Sigmoid colon (tissue), 7 donors: ENCODE data around the gene WNT10A. TPM values are rescaled to one million over a fixed set of nuclear protein-coding genes. Genes with fewer than 3 reads are reported as not detected.

Experiments
- DNase-seq: peaks from one replicate; pipeline ENCODE4 v3.0.0-alpha.2; 2019
- H3K27ac ChIP-seq, 4 donors: fragments of 200-600 bp; sonication (generic); one replicate each; pipeline ENCODE4 v1.5.1; 2016 to 2019; ENCODE audit warnings: mild to moderate bottlenecking in 1 of 4
- H3K27me3 ChIP-seq, 3 donors: fragments of 200-600 bp; sonication (generic); one replicate each; pipeline ENCODE4 v1.5.1; 2019; ENCODE audit warnings: mild to moderate bottlenecking in 1 of 3
- H3K36me3 ChIP-seq, 4 donors: fragments of 200-600 bp; sonication (generic); one replicate each; pipeline ENCODE4 v1.5.1; 2016 to 2019
- H3K4me1 ChIP-seq, 4 donors: fragments of 200-600 bp; sonication (generic); one replicate each; pipeline ENCODE4 v1.5.1; 2017 to 2019
- H3K4me3 ChIP-seq, 4 donors: fragments of 200-600 bp; sonication (generic); one replicate each; pipeline ENCODE4 v1.5.1; 2017 to 2019; ENCODE audit warnings: mild to moderate bottlenecking in 2 of 4, moderate library complexity in 1 of 4
- H3K9me3 ChIP-seq, 4 donors: fragments of 200-600 bp in 3 of 4; sonication (generic) in 3 of 4; one replicate each; pipeline versions ENCODE4 v1.5.1 to v1.6.1; 2013 to 2019
- CTCF ChIP-seq, 4 experiments: fragments of 450-650 bp in 3 of 4; fragments of 200-600 bp in 1 of 4; IDR thresholded peaks; one replicate each; pipeline ENCODE4 v1.5.1; 2016 to 2019; ENCODE audit warnings: antibody characterized with exemption in 4 of 4, mild to moderate bottlenecking in 3 of 4, moderate library complexity in 2 of 4
- EP300 ChIP-seq, 4 donors: sonication (generic); formaldehyde crosslinking; IDR thresholded peaks; one replicate each; pipeline ENCODE4 v1.6.1; 2017; ENCODE audit warnings: antibody characterized with exemption in 4 of 4
- POLR2A ChIP-seq, 2 donors: fragments of 450-650 bp; IDR thresholded peaks; one replicate each; pipeline ENCODE4 v1.6.1; 2016; ENCODE audit warnings: antibody characterized with exemption in 2 of 2, mild to moderate bottlenecking in 2 of 2, moderate library complexity in 2 of 2
- POLR2AphosphoS5 ChIP-seq, 4 donors: sonication (generic); formaldehyde crosslinking; IDR thresholded peaks; one replicate each; pipeline ENCODE4 v1.6.1; 2017; ENCODE audit warnings: antibody characterized with exemption in 4 of 4
- WGBS, 2 donors: extraction: QIAGEN DNeasy Blood & Tissue Kit; methylation state at CpG; one replicate each; pipeline ENCODE4 v1.1.7; 2013; 5-methylcytosine and 5-hydroxymethylcytosine counted together
- intact Hi-C: fragments of 100-400 bp; cut with DNase I; formaldehyde crosslinking; loops from one replicate; pipeline ENCODE4 v1.15.1; 2023
- polyA plus RNA-seq, 3 donors: library from polyadenylated mRNA; stranded (reverse); fragments of 200-250 nt; gene quantifications; one replicate each; pipeline ENCODE4 v1.2.3, GENCODE V29; 2013
- total RNA-seq, 4 donors: library from RNA; depleted of rRNA; stranded (reverse); fragments of >200 nt; gene quantifications; one replicate each; pipeline ENCODE4 v1.1.0, GENCODE V29; 2016
- donor health status: healthy with polysubstance abuse.
- donor health status: Bipolar disorder and iron deficiency.
- donor health status: healthy.

Gene WNT10A
- total and polyA plus RNA-seq, 7 donors = 0.38 TPM; not detected in 6

- H3K27me3 ChIP-seq = peaks cover 34 to 100% (median 80%) of the 10 kb centered on the region in 3 donors
- 16 to 20% methylated on average over 10 of the region's 10 CpGs for WGBS, 2 donors
- peaks cover 0 to 33% (median 28%) of the 10 kb centered on the region in 4 donors for H3K4me1 ChIP-seq
Measured at GRCh38 chr2:218857371-218858137, 23.1 kb upstream of the WNT10A start.

DNA sequence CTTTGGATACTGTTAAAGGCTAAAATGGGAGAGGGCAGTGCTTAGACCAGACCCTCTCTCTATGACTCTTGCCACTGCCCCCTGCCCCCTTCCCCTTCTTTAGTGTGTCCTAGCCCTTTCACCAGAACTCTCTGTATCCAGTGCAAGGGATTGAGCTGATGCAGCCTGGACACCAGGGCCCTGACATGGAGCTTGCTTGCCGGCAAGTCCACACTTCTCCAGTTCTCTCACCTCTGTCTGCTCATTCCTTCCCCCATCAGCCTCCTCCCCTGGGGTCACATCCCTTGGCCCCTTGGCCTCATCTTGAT, 22.6 kb upstream of the WNT10A start:
- H3K4me3 ChIP-seq = no peak overlapping the region
- no peaks in the 10 kb centered on the region for H3K36me3 ChIP-seq
- peaks cover 33 to 100% (median 80%) of the 10 kb centered on the region in 3 donors for H3K27me3 ChIP-seq
- peaks cover 0 to 32% (median 27%) of the 10 kb centered on the region in 4 donors for H3K4me1 ChIP-seq
- TF ChIP-seq EP300 (IDR thresholded peaks at IDR 0.05) (no peak), POLR2AphosphoS5 (IDR thresholded peaks at IDR 0.05) (no peak)
- H3K27ac ChIP-seq = no peak overlapping the region
- peak; percentile 15 for DNase-seq
- H3K9me3 ChIP-seq = no peaks in the 10 kb centered on the region
- 9 to 19% methylated on average over 1 of the region's 1 CpG for WGBS, 2 donors
- intact Hi-C loops = no loop called here

More at GRCh38 chr2:218857371-218858137, 23.1 kb upstream of the WNT10A start:
- no peak overlapping the region for H3K4me3 ChIP-seq
- no peaks in the 10 kb centered on the region for H3K36me3 ChIP-seq
- no peak overlapping the region for H3K27ac ChIP-seq
- TF ChIP-seq POLR2AphosphoS5 (IDR thresholded peaks at IDR 0.05) (no peak), CTCF (IDR thresholded peaks at IDR 0.05) (no peak), EP300 (IDR thresholded peaks at IDR 0.05) (no peak), POLR2A (IDR thresholded peaks at IDR 0.05) (no peak)
- intact Hi-C loops = no loop called here
- DNase-seq = peak; percentile 37
- no peaks in the 10 kb centered on the region for H3K9me3 ChIP-seq

GRCh38 chr2:218858671-218859555, 21.7 kb upstream of the WNT10A start:
- H3K27ac ChIP-seq = no peak overlapping the region
- intact Hi-C loops = no loop called here

DNA sequence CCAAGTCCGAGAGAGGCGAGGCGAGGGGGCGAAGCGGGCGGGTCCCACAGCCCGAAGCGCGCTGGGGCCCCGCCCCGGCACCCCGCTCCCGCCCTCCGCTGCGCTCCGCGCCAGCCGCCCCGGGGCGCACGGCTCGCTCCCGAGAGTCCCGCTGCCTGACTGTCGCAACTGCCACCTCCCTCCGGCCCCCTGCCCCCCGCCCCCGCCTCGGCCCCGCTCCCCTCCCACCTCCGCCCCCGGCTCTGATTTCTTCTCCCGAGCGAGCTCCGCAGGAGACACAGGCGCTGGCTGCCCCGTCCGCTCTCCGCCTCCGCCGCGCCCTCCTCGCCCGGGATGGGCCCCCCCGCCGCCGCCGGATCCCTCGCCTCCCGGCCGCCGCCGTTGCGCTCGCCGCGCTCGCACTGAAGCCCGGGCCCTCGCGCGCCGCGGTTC, 21.1 kb upstream of the WNT10A start, which contains the start of gene WNT6:
Gene WNT6, plus strand, starts transcription at position 250 of the 432 bp plus-strand sequence. CDS start 233 bp downstream, outside the sequence.
- peak within 1 kb of the TSS; percentile 16 to 47 (median 41) for H3K4me3 ChIP-seq
- H3K27ac ChIP-seq = peak within 1 kb of the TSS in 2 of 4 donors; percentile 32 to 47
- peaks cover 0 to 27% (median 23%) of the 10 kb centered on the region in 4 donors for H3K4me1 ChIP-seq

More at GRCh38 chr2:218858671-218859555, 21.7 kb upstream of the WNT10A start:
- Histone ChIP-seq H3K4me3 (peak overlapping the region in 3 of 4 donors; percentile 40 to 47 (median 42)), H3K4me1 (peaks cover 0 to 27% (median 23%) of the 10 kb centered on the region in 4 donors), H3K36me3 (no peaks in the 10 kb centered on the region), H3K27me3 (peaks cover 38 to 100% (median 78%) of the 10 kb centered on the region in 3 donors), H3K9me3 (no peaks in the 10 kb centered on the region)
- DNase-seq = peak; percentile 50
- TF ChIP-seq POLR2A (IDR thresholded peaks at IDR 0.05) = no peak
- TF ChIP-seq CTCF (IDR thresholded peaks at IDR 0.05) = no peak
- no peak for TF ChIP-seq POLR2AphosphoS5 (IDR thresholded peaks at IDR 0.05)
- TF ChIP-seq EP300 (IDR thresholded peaks at IDR 0.05) = no peak
- WGBS, 2 donors = 5% methylated on average over 51 of the region's 51 CpGs

GRCh38 chr2:218859988-218860831, 20.4 kb upstream of the WNT10A start:
- Histone ChIP-seq H3K27me3 (peaks cover 35 to 100% (median 89%) of the 10 kb centered on the region in 3 donors), H3K9me3 (no peaks in the 10 kb centered on the region), H3K4me3 (peak overlapping the region; percentile 16 to 47 (median 41)), H3K27ac (peak overlapping the region in 2 of 4 donors; percentile 32 to 47), H3K4me1 (peaks cover 0 to 27% (median 23%) of the 10 kb centered on the region in 4 donors), H3K36me3 (no peaks in the 10 kb centered on the region)
- peak; percentile 59 for DNase-seq
- no peak for TF ChIP-seq POLR2A (IDR thresholded peaks at IDR 0.05)
- no peak for TF ChIP-seq CTCF (IDR thresholded peaks at IDR 0.05)
- TF ChIP-seq POLR2AphosphoS5 (IDR thresholded peaks at IDR 0.05) = no peak
- no peak for TF ChIP-seq EP300 (IDR thresholded peaks at IDR 0.05)
- 5 to 6% methylated on average over 47 of the region's 47 CpGs for WGBS, 2 donors
- intact Hi-C loops = no loop called here

More for the DNA sequence above, 21.1 kb upstream of the WNT10A start, which contains the start of gene WNT6:
- Histone ChIP-seq H3K9me3 (no peaks in the 10 kb centered on the region), H3K27me3 (peaks cover 33 to 100% (median 84%) of the 10 kb centered on the region in 3 donors), H3K36me3 (no peaks in the 10 kb centered on the region)
- intact Hi-C loops = no loop called here
- WGBS, 2 donors = 1 to 2% methylated on average over 64 of the region's 64 CpGs
- DNase-seq = peak; percentile 65
- TF ChIP-seq POLR2A (IDR thresholded peaks at IDR 0.05) (no peak), EP300 (IDR thresholded peaks at IDR 0.05) (no peak)
